ENCODE measurements around the gene RLBP1. TPM values are rescaled to one million over a fixed set of nuclear protein-coding genes. Genes with fewer than 3 reads are reported as not detected.

The RLBP1 gene
- total RNA-seq (2022; extraction: Qiagen RNA extraction; ENCODE audit: low read depth): not detected in 5 replicates

DNA sequence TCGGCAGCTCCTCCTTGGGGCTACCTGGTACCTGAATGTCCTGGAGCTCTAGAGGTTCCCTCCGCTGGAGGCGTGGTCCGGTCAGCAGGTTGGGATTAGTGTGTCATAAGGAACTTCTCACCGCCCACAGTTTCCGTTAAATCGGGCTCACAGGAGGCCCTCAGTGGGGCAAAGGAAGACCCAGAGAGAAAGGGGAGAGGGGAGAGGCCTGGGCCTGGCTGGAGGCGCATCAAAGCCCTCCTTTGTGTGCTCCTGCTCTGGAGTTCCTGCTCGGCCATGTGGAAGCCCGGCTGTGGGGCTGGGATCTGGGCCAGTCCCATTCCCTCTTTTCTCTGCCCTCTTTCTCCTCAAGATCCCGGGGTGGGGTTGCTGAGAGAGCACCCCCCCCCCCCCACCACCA, at the start of gene RLBP1:
Gene RLBP1, minus strand, starts transcription at position 37 of the 400 bp plus-strand sequence. CDS start 2,604 bp downstream, outside the sequence.

DNA sequence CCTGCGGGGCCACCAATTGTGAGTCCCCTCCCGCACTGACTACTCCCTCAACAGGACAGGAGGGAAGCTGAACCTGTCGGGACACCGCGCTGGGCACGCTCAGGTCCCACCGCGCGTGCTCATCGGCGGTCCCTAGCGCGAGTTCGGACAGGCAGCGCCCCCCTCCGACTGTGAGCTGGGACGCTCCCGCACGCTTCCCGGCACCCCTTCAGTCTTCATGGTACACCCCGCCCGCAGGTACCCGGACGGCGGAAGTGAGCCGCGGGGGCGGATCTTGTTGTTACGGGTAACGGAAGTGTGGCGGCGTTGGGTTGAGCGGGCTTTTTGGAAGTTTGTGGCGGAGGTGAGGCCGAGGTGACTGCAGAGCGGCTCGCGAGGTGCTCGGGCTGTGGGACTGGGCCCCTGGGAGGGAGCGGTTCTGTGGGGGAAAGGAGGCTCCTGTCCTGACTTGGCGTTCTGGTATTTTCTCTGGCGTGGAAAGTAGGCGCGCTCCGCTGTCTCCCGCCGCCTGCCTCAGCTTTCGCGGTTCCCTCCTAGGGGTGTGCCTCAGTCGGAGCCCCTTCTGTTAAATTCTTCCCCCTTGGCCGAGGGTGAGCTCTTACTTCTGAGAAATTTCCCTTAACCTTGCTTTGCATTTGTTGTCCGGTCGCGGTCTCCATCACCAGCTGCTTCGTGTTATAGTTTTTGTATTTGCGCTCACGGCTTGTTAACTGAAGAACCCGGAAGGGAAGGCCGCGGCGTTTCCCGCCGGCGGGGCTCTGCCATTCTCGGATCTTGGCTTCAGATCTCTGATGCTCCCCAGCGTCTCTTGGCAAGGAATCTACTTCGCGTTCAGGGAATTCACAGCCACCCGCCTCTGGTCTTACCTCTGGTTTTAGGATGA, 22.6 kb upstream of the RLBP1 start, which contains the start of gene FANCI:
Gene FANCI, plus strand, starts transcription at position 289 of the 883 bp plus-strand sequence. CDS start 3,669 bp downstream, outside the sequence.

Other genes starting within 250 kb of the RLBP1 start
- 69.1 to 102 TPM (median 81.9 TPM) in 5 replicates for gene ABHD2, start 133.1 kb downstream of the RLBP1 start, total RNA-seq (2022; extraction: Qiagen RNA extraction; ENCODE audit: low read depth)
- gene FANCI, start 22.4 kb upstream of the RLBP1 start, total RNA-seq (2022; extraction: Qiagen RNA extraction; ENCODE audit: low read depth): 49.0 to 65.5 TPM (median 58.6 TPM) in 5 replicates
- 41.8 to 53.1 TPM (median 49.8 TPM) in 5 replicates for gene POLG, start 113.2 kb upstream of the RLBP1 start, total RNA-seq (2022; extraction: Qiagen RNA extraction; ENCODE audit: low read depth)

Measured in A549 treated with RU486 at 1 μM for 4 hours (cell line).